HG03442 (cell line): ENCODE results near the gene PRIM2.
"Not testable (repeated sequence)": the region's sequence is repeated elsewhere in the genome, so short reads cannot be mapped to it uniquely, and the experiment has no call there.

Experiments
- ATAC-seq: cut with Tn5 transposase; IDR thresholded peaks from one replicate; pipeline ENCODE4 v1.9.1; 2021; ENCODE audit warnings: mild to moderate bottlenecking, moderate library complexity; ENCODE audit not compliant: unreplicated experiment

PRIM2 gene

GRCh38 chr6:57359766-57360165 is 42.3 kb downstream of the PRIM2 start:
- not testable (repeated sequence) for ATAC-seq

DNA sequence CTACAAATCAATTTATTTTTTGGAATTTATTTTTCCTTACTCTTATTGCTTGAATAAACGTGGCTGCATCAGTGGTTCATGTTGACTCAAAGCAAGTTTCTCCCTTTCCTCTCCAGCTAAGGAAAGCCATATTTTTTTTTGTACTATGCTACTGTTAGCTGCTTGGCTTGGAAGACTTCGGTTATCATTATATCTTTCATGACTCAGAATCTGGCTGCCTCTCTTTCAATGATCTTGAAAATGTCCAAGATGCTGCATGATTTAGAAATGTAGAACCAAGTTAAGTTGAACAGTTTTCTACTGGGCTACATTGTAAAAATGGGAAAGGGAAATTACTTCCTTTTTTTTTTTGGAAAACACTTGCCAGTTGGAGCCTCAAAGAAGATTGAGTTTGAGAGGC is 44.9 kb downstream of the PRIM2 start:
- ATAC-seq = not testable (repeated sequence)

DNA sequence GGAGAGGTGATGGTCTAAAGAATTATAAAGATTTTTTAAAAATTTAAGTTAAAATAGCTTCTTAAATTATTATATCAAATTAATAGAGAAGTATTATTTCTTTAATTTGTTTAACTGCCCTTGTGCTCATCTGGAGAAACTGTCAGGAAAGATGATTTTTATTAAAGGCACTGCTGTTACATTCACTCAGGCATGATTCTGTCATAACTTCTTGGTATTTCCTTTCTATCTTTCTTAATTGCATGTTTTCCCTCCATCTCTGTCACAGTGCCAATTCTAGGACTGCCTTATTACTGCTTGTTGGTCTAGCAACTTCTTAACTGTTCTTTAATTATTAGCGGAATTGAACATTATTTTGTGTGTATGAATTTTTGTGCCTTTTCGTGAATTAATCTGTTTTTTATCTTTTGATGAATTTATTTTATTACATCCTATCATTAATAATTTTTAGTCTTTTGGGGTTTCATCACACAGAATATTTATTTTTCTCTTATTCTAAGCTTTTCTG is 47.7 kb downstream of the PRIM2 start:
- not testable (repeated sequence) for ATAC-seq

- ATAC-seq = not testable (repeated sequence)
Measured at GRCh38 chr6:57368965-57369731, 51.7 kb downstream of the PRIM2 start.

DNA sequence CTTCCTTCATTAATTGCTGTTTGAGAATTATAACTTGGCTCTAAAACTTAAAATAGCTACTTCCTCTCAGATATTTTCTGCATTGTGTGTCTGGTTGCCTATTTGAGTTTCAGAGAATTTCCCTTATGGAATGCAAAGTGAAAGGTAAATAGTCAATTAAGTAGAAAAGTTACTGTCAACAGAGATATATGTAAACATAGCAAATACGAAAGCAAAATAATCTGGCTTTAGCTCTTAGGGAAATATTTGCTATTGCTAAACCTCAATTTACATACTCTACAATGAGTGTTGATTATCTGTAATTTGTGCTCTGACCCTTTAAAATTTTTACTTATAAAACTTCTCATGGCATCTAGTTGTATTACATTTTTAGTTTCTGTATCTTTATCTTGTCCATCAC is 54.3 kb downstream of the PRIM2 start:
- ATAC-seq = not testable (repeated sequence)

DNA sequence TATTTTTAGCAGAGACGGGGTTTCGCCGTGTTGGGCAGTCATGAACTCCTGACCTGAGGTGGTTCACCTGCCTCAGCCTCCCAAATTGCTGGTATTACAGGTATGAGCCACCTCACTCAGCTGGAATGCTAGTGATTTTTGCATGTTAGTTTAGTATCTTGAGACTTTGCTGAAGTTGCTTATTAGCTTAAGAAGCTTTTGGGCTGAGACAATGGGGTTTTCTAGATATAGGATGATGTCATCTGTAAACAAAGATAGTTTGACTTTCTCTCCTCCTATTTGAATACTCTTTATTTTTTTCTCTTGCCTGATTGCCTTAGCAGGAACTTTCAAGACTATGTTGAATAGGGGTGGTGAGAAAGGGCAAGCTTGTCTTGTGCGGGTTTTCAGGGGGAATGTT is 57.3 kb downstream of the PRIM2 start:
- not testable (repeated sequence) for ATAC-seq

DNA sequence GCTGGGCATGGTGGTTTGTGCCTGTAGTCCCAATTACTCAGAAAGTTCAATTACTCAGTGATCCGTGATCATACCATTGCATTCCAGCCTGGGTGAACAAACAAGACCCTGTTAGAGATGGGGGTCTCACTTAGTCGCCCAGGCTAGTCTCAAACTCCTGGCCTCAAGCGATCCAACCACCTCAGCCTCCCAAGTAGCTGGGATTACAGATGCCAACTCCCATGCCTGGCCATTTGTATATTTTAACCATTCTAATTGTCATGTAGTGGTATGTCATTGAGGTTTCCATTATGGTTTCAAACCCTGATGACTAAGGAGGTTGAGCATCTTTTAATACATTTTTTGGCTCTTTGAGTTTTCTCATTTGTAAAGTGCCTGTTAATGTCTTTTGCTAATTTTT is 58.7 kb downstream of the PRIM2 start:
- not testable (repeated sequence) for ATAC-seq

DNA sequence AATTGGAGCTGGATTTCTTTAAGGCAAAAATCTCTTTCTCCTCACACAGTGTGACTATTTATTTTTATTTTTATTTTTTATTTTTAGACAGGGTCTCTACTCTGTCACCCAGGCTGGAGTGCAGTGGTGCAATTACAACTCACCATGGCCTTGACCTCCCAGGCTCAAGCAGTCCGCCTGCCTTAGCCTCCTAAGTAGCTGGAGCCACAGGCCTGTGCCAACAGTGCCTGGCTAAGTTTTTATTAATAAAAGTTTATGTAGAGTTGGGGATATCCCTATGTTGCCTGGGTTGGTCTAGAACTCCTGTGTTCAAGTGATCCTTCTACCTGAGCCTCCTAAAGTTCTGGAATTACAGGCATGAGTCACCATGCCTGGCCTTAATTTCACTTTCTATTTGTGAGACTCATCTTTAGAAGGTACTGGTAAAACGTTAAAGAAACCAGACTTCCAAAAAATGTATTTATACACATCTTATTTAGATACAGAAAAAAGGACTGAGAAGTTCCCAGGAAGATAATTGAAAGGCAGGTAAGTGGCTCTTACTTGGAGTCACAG is 71.7 kb downstream of the PRIM2 start:
- ATAC-seq = not testable (repeated sequence)

DNA sequence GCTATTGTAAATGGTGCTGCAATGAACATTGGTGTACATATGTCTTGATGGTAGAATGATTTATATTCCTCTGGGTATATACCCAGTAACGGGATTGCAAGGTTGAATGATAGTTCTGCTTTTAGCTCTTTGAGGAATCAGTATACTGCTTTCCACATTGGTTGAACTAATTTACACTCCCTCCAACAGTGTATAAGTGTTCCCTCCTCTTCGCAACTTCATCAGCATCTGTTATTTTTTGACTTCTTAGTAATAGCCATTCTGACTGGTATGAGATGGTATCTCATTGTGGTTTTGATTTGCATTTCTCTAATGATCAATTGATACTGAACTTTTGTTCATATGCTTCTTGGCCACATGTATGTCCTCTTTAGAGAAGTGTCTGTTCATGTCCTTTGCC is 73.4 kb downstream of the PRIM2 start:
- not testable (repeated sequence) for ATAC-seq

DNA sequence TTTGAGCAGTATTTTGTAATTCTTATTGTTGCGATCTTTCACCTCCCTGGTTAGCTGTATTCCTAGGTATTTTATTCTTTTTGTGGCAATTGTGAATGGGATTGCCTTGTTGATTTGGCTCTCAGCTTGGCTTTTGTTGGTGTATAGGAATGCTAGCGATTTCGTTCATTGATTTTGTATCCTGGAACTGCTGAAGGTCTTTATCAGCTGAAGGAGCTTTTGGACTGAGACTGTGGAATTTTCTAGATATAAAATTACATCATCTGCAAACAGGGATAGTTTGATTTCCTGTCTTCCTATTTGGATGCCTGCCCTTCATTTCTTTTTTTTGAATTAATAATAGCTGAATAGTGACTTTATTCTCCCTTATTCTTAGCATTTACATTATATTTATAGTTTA is 74.6 kb downstream of the PRIM2 start:
- not testable (repeated sequence) for ATAC-seq

GRCh38 chr6:57419341-57419740 is 101.9 kb downstream of the PRIM2 start:
- ATAC-seq = not testable (repeated sequence)

GRCh38 chr6:57421503-57421902 is 104.1 kb downstream of the PRIM2 start:
- ATAC-seq = no peak

GRCh38 chr6:57423468-57423867 is 106.0 kb downstream of the PRIM2 start:
- ATAC-seq = no peak

GRCh38 chr6:57431742-57432141 is 114.3 kb downstream of the PRIM2 start:
- not testable (repeated sequence) for ATAC-seq

GRCh38 chr6:57432157-57432556 is 114.7 kb downstream of the PRIM2 start:
- ATAC-seq = no peak

DNA sequence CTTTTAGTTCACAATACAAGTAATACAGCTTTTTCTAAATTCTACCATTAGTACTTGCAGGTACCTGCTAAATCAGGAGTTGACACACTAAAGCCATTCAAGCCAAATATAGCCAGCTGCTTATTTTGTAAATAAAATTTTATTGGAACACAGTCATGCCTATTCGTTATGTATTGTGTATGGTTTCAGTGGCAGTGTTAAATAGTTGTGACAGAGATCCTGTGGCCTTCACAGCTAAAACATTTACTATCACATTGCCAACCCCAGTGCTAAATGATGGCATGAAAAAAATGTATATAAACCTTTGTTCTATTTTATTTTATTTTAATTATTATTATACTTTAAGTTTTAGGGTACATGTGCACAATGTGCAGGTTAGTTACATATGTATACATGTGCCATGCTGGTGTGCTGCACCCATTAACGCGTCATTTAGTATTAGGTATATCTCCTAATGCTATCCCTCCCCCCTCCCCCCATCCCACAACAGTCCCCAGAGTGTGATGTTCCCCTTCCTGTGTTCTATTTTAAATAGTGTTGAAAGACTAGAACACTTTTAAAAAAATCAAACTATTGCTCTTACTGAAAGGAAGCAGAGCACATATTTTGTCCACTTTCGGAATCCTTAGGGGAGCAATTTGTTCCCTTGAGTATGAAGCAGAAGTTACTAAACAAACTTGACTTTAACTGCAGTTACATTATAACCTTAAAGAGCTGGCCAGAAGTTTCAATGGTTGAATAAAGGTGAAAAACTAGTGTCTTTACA is 115.7 kb downstream of the PRIM2 start:
- ATAC-seq = no peak

- ATAC-seq = not testable (repeated sequence)
Measured at GRCh38 chr6:57433790-57434189, 116.4 kb downstream of the PRIM2 start.

GRCh38 chr6:57434944-57435343 is 117.5 kb downstream of the PRIM2 start:
- no peak for ATAC-seq

DNA sequence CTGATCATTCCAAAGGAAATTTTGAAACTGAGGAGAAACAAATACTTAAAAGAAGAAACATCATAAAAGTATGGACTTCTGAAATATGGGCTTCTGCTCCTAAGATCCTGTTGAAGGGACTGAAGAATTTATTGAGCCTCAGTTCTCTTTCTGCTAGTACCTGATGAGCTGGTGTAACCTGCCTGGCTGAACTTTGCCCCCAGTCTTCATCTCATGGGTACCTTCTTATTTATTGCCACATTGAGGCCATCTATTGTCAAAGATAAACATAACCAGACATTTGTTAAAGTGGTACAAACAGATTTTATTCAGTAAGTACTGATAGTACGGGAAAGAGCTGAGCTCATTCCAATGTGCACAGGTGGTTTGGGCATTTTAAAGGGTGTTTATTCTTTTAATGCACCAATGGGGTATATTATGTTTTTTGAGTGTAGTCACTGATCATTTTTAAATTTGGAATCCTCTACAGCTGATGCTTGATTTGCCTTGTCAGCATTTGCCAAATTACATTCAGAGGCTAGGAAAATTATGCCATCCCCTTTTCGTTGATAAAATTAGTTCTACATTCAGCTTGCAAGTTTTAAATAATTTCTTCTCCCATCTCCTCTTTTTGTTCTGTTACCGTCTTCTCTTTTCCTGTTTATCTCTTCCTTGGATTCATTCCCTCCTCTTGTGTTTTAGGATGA is 118.2 kb downstream of the PRIM2 start:
- no peak for ATAC-seq

GRCh38 chr6:57440735-57441134 is 123.3 kb downstream of the PRIM2 start:
- not testable (repeated sequence) for ATAC-seq

DNA sequence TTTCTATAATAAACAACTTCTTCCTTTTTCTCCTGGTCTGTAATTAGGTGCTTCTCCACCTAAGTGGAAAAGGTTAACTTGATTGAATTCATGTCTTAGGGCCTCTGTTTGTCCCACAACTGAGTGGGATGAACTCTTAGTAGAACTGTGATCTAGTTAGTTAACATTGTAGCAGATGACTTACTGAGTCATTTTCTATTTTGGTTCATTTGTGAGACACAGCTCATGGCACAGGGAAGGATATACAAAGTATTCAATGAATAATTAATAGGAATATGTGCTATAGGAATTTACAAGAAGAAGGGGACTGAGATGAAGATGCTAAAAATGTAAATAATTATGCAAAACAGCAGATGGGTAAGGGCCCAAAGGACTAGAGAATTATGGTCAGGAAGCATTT is 124.7 kb downstream of the PRIM2 start:
- not testable (repeated sequence) for ATAC-seq
